ENCODE results near the gene SAPCD2. TPM values are rescaled to one million over a fixed set of nuclear protein-coding genes. Genes with fewer than 3 reads are reported as not detected.
"Not testable (repeated sequence)": the region's sequence is repeated elsewhere in the genome, so short reads cannot be mapped to it uniquely, and the experiment has no call there.

Gene SAPCD2
- polyA plus RNA-seq, 1 donor, result 7.2 TPM

DNA sequence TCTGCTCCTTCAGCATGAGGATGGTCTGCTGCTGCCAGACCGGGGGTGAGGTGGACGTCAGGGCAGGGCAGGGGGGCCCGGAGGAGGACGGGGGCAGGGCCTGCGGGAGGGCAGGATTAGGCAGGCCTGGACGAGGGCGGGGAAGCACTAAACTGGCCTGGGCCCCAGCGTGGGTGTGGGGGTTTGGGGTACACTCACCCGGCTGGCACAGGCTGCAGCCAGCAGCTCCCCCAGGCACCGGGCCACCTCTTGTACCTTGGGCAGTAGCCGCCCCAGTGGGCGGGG lies 5.5 kb downstream of the SAPCD2 start:
- no peak for DNase-seq

DNA sequence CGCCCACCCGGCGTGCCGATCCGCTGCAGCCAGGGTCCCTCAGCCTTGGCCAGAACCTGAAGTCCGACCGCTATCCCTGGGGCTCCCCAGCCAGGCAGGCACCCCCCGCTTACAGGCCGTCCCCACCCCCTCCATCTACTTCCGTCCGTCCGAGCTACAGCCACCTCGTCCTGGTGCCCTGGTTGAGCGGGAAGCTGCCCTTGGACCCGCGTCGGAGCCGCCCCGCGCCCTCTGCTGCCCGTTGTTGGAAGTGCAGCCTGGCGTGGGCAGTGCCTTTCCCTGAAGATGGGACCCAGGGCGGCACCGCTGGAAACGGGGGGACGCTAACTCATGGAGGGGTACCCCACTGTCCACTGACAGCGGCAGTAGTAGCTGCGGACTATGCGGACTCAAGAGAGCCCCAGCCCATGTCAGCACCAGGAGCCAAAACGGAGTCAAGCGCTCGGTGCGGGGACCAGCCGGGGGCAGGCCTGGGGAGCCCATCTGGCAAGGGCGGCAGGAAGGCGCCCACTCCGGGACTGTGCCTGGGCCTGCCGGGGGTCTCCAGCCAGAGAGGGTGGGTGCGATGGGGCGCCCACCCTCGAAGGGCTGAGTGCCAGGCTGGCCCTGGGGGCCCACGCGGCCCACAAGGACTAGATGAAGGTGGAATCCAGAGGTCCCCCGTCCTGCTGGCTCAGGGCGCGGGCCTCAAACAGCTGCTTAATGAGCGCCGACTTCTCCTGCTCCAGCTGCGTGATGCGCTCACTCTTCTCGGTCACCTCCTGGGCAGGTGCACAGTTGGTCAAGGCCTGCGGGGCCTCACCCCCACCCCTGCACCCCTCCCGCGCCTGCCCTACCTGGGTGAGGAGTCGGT lies 6.1 kb downstream of the SAPCD2 start:
- DNase-seq, result no peak

DNA sequence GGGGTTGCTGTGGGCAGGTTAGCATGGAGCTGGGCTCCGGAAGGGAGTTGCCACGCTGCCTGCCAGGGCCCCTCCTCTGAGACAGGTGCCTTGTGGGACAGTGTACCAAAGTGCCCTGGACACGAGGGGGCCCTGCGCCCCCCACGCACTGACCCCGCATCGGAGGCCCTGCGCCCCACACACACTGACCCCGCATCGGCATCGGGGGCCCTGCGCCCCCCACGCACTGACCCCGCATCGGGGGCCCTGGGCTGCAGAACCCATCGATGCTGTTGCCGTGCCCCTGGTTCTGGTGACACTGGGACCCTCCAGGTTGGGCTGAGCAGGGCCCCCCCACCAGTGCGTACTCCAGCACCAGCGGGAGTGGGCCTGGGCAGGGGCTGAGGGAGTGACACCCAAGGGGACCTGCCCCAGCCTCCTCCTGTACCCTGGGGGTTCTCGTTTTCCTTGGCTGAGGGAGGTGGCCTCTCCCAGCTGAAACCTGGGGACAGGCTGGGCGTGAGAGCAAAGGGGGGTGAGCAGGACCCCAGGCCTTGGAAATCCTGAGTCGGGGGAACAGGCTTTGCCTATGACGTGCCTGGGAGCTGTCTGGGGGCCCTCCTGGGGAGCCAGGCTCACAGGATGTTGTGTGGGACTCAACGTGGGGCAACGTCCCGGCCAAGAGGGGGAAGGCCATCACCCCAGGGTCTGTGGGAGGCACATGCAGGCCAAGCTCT lies 6.9 kb downstream of the SAPCD2 start:
- DNase-seq, result no peak

DNA sequence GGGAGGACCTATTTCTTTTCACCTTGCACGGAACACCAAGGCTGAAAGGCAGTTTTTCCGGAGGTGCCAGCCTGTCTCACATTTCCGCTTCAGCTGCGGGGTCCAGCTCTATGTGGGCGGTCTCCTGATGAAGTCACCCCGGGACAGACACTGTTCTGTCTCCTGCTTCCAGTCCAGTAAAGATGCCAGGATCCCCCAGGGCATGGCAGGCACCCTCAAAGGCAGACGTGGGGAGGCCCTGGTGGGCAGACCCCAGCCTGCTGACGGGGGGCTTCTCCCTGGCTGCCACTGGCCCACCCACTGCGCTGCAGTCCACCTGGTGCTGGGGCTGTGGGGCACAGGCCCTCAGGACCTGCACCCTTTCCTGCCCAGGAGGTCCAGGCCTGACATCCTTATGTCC lies 7.6 kb downstream of the SAPCD2 start:
- DNase-seq, result not testable (repeated sequence)

DNA sequence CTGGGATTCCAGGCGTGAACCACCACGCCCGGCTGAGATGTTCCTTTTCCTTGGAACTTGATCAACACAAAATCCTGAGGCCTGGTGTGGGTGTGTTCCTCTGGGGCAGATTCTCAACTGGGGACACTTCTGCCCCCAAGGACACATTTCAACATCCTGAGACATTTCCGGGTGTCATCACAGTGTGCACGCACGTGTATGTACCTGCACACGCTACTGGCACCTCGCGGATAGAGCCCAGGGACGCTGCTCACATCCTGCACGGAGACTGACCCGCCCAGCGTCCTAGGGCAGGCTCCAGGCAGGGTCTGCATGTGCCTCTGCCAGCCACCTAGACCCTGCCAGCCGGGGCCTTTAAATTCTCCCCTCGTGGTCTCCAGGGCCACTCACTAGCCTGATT lies 8.0 kb downstream of the SAPCD2 start:
- DNase-seq, result no peak

DNA sequence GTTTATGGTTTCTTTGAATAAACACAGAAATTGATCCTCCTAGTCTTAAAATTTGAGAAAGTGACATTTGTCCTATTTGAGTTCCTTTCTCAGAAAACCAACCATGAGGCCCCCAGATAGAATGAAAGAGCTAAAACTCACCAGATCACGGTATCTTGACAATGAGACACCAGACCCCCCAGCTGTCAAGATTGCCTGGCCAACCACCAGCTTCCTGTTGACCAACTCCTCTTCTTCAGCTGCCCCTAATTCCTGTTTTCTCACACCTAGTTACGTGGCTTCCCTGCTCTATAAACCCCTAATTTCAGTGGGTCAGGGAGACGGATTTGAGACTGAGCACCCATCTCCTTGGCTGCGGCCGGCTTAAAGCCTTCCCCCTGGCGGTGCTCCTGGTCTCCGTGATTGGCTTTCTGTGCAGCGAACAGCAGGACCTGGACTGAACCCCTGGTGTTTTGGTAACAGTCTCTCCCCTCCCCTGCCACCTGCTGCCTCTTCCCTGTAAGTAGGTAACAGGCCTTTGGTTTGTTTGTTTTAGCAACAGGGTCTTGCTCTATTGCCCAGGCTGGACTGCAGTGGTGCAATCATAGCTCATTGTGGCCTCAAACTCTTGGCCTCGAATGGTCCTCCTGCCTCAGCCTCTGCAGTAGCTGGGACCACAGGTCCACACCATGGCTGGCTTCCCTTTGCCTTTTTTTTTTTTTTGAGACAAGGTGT lies 11.7 kb downstream of the SAPCD2 start:
- DNase-seq, result no peak

DNA sequence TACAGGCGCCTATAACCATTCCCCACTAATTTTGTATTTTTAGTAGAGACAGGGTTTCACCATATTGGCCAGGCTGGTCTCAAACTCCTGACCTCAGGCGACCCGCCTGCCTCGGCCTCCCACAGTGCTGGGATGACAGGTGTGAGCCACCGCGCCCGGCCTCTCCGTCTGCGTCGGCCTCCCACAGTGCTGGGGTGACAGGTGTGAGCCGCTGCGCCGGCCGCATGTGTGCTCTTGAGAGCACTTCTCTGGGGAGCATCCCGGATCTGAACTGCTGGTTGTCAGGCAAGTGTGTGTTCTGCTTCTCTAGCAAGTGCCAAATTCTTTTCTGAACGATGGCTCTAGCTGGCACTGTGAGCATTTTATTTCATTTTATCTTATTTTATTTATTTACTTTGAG lies 12.8 kb downstream of the SAPCD2 start:
- no peak for DNase-seq

DNA sequence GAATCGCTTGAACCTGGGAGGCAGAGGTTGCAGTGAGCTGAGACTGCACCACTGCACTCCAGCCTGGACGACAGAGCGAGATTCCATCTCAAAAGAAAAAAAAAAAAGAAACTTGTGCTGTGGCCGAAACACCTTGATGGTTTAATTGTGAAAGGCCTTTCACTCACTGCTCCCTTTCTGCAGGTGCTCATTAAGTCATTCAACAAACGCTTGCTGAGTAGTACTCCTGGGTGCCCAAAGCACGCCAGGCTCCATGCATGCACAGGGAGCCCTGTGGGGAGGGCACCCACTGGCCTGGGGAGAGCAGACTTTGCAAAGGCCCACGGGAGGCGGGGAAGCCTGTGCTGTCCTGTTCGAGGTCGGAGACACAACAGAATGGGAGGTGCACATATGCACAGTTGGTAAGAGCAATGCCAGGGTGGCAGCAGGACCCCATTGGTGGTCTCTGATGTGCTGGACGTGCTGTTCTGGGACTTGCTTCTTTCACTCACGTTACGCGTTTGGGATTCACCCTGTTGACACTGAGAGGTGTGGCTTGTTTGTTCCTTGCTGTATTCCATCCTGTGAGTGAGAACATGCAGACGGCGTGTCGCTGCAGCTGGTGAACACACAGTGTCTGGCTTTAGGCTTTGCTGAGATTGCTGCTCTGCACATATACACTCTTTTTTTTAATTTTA lies 13.5 kb downstream of the SAPCD2 start:
- no peak for DNase-seq

DNA sequence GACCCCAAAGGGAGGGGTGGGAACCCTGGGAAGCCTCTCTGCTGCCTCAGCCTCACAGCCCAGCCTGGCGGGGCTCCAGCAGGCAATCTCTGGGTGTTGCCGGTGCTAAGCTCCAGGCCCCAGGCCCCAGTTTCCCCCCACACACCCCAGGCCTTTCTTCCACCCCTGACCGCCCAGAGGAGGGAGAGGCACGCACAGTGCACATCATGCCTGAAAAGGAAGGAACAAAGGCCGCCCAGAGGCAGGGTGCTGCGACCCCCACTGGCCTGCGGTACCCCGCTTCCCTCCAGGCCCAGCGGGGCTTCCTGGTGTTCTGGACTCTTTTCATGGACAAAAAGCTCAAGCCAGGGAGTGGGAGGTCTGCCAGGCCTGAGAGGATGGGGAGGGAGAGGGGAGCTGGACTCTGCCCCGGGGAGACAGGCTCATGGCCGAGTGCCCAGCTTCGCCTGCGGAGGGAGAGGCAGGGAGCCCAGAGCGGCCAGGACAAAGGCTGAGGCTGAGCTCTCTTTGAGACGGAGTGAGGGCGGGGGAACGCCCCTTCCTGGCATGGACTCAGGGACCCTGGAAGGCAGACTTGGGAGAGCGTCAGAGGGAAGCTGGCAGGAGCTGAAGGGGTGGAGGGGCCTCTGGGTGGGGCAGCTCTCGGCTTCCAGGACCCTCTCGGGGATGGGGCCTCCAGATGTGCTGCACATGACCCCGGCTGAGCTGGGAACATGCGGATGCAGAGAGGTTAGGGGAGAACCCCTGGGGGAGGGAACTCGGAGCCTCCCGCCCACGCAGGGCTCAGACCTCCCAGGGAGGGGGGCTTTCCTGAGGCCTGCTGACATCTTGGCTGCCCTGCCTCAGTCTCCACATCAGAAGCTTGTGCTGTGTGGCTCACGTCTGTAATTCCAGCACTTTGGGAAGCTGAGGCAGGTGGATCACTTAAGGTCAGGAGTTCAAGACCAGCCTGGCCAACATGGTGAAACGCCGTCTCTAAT lies 14.7 kb downstream of the SAPCD2 start:
- no peak for DNase-seq

DNA sequence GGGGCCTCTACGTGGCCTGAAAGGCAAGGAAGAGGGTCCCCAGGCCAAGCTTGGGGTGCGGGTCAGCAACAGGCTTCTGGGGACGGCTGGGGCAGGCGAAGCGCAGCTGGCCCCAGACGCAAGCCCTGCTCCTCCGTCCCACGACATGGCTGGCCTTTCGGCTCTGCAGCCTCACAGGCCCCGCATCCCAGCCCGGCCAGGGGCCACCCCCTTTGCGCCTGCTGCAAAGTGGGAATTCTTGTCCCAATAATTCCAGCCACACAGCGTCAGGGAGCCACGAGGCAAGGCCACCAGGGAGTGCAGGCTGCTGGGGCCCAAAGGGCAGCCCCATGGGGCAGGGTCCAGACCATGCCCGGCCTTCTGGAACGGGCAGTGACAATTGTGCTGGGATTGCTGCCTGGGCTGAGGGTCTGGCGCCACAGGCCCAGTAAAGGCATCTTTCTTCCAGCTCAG lies 15.4 kb downstream of the SAPCD2 start:
- DNase-seq, result no peak

DNA sequence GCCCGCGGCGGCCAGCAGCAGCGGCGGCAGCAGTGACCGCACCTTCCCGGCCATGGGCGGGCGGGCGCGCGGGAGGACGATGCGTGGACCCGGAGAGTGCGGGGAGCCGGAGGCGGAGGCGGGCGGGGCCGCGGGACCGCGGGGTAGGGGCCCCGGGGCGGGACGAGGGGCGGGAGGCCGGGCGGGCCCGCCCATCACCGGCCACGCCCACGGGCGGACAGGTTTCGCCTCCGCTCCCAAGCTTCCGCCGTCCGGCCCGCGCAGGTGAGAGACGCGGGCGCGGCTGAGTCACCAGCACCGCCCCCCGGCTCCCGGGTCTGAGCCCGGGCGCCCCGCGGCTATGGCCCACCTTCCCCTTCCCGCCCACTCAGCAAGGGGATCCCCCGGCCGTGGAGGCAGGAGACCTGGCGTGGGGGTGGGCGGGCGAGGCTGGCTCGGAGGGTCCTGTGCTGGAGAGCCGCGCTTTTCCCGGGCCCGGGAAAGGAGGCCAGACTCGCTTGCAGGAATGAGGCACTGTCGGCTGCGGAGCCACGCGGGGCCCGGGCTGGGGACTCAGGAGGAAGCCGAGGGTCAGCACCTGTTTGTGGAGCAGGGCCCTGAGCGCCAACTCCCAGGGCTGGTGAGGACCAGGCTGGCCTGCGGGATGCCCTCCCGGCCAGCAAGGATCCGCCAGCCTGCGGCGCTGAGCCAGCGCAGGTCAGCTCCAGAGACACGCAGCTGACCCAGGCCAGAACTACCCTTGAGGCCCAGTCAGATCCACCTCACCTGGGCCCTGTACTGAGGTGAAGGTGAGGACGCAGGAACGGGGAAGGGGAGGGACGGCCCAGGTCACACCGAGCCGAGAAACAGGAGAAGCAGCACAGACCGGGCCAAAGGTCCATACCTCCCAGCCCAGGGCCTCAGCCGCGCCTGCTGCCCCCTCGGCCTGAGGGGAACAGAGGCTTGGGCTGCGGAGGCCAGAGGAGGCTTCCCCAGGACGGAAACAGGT lies 16.1 kb downstream of the SAPCD2 start, which contains the start of gene ENTPD2:
Gene ENTPD2, minus strand, starts transcription at position 118 of the 988 bp plus-strand sequence. Its CDS starts 64 bp downstream, at position 54.
- DNase-seq, result no peak

DNA sequence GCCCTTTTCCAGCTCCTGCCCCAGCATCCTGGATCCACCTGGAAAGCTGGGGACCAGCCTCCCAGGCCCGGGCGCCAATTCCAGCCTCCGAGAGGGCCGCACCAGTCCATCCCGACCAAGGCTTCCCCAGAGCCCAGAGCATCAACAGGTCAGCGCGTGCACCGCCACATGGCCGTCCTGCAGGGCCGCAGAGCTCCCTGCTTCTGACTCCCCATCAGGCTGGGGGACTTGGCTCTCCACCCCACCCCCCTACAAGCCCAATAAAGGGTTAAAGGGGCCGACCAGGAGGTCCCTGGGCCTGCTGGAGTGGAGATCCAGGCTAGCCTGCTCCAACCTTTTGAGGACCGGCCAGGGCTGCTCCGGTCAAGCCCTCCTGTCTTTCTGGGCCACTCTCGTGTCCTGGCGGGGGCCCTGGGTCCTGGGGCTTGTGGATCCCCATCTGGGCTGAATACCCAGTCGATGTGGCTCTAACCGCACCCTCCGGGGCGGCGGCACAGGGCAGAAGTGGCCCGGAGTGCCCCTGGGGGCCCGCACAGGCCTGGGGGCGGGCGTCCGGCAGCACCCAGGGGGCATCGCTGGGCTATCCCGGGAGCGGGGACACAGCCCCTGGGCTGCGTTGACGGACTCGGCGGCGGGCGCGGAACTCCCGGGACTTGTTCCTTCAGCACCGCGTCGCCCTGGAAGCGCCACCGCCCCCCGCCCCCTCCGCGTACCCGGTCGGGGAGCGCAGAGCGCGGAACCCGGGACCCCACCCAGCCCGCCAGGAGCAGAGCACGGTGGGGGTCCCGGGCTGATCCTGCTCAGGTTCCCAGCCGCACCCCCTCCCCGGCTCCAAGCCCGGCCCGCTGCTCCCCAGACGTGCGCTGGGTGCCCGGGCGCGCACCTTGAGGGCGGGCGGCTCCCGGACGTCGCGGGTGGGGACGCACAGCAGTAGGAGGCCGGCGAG lies 17.1 kb downstream of the SAPCD2 start:
- DNase-seq, result no peak

DNA sequence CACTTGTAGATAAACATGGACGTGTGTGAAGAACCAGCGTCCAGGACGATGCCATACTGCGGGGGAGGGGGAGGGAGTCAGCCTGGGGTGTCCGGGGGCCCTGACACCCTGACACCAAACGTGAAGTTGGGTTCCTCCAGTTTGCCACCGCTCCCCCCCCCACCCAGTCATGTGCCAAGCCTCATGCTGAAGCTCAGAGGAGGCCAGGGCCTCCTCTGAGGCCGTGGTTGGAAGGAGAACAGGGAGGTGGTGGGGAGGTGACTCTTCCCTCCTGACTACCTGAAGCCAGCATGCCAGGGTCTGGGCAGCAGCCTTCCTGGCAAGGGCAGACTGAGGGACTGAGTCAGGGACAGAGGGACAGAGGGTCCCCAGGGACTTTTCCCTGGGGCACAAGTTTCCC lies 18.1 kb downstream of the SAPCD2 start:
- no peak for DNase-seq

DNA sequence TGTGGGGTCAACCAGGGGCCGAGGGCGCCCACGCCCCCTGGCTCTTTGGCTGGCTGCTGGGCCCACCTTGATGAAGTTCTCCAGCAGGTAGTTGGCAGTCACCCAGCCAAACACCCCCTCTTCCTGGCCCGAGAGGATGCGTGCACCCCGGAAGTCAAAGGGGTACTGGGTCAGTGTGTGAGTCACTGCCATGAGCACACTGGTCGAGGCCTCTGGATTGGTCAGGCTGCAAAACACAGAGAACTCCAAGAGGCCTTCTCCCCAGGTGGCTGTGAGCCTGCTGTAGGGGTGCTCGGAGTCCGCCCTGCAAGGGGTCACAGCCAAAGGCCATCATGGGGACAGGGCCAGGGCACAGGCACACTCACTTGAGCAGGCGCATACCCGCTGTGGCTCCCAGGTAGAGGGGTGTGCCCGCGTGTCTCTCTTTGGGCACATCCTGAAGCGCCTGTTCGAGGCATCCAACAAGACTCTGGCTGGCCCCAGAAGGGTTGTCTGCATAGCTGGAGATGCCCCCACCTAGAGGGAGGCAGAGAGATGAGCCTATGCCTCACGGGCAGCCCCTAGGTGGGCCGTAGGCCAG lies 19.1 kb downstream of the SAPCD2 start:
- no peak for DNase-seq

DNA sequence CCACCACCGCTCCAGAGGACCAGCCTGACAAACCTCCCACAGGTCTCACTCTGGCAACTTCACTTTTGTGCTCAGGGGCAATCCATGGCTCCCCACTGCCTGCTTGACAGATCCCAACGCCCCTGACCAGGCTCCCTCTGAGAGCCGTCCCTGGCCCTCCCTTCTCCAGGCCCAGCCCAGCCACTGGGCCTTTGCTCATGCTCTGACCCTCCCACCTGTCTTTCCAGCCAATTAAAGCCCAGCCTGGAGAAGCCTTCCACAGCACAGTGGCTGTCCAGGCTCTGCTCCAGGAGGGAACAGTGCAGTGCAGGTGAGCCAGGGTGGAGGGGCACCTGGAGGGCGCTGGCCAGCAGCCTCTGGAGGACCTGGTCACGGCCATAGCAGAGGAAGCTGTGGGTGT lies 19.8 kb downstream of the SAPCD2 start:
- DNase-seq, result no peak

DNA sequence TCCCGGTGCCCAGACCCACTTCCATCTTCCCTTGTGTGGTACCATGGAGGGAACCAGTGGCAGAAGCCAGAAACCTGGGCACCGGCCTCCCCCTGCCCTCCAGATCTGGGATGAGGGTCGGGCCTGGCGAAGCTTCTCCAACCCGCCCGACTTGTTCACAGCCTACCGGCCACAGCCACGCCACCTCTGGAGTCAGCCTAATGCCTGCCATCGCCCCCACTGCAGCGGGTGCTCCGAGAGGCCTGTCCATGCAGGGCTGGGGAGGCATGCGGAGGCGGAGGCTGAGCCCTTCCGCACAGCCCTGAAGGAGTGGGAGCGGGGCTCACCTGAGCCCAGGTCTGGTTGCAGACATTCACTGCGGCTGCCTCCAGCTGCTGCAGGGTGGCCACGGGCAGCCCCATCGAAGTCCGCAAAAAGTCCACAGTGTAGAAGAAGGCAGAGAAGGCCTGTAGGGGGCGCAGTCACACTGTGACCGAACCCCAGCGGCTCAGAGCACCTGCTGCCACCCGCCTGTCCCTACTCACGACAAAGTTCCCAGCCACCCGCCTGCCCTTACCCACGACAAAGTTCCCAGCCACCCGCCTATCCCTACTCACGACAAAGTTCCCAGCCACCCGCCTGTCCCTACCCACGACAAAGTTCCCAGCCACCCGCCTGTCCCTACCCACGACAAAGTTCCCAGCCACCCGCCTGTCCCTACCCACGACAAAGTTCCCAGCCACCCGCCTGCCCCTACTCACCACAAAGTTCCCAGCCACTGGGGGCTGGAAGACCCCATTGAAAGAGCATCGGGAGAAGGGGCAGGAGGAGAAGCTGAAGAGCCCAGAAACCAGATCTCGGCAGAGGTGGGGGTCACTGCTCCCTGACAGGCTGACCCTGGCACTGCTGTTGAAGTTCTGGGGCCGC lies 20.6 kb downstream of the SAPCD2 start:
- DNase-seq, result no peak
